H9 (cell line): ENCODE results near the gene HLA-E. TPM values are rescaled to one million over a fixed set of nuclear protein-coding genes. Genes with fewer than 3 reads are reported as not detected.
"Not testable (repeated sequence)": the region's sequence is repeated elsewhere in the genome, so short reads cannot be mapped to it uniquely, and the experiment has no call there.

Experiments
- DNase-seq: peaks from one replicate; pipeline ENCODE4 v3.0.0-alpha.2; 2017
- H2AFZ ChIP-seq: one replicate; pipeline ENCODE4 v1.6.1; 2013; ENCODE audit warnings: mild to moderate bottlenecking, low read length, control low read depth, moderate library complexity
- H2AK5ac ChIP-seq: 2 replicates; pipeline ENCODE4 v1.6.1; 2013; ENCODE audit warnings: low read length, control low read depth, mixed read lengths; ENCODE audit not compliant: insufficient read length
- H2BK120ac ChIP-seq: one replicate; pipeline ENCODE4 v1.6.1; 2013; ENCODE audit warnings: low read depth, mild to moderate bottlenecking, low read length, control low read depth, inconsistent platforms; ENCODE audit not compliant: poor library complexity, severe bottlenecking
- H2BK12ac ChIP-seq: 2 replicates; pipeline ENCODE4 v1.6.1; 2013; ENCODE audit warnings: low read length, control low read depth, mixed read lengths, low read depth; ENCODE audit not compliant: insufficient read length
- H2BK15ac ChIP-seq: 2 replicates; pipeline ENCODE4 v1.6.1; 2013; ENCODE audit warnings: low read depth, low read length, control low read depth
- H2BK20ac ChIP-seq: one replicate; pipeline ENCODE4 v1.6.1; 2013; ENCODE audit warnings: low read depth, mild to moderate bottlenecking, low read length, control low read depth, inconsistent platforms; ENCODE audit not compliant: poor library complexity, severe bottlenecking
- H2BK5ac ChIP-seq: 2 replicates; pipeline ENCODE4 v1.6.1; 2013; ENCODE audit warnings: low read length, control low read depth, mixed read lengths; ENCODE audit not compliant: insufficient read length
- H3K14ac ChIP-seq: 2 replicates; pipeline ENCODE4 v1.6.1; 2013; ENCODE audit warnings: low read length, control low read depth; ENCODE audit not compliant: insufficient read depth
- H3K18ac ChIP-seq: 2 replicates; pipeline ENCODE4 v1.6.1; 2013; ENCODE audit warnings: low read depth, mild to moderate bottlenecking, mixed read lengths, low read length, control low read depth; ENCODE audit not compliant: insufficient read length
- H3K23ac ChIP-seq: 2 replicates; pipeline ENCODE4 v1.6.1; 2013; ENCODE audit warnings: low read length, control low read depth, mixed read lengths, low read depth; ENCODE audit not compliant: insufficient read length
- H3K23me2 ChIP-seq: 2 replicates; pipeline ENCODE4 v1.6.1; 2013; ENCODE audit warnings: low read depth, mild to moderate bottlenecking, mixed read lengths, low read length, control low read depth; ENCODE audit not compliant: insufficient read length, poor library complexity, severe bottlenecking
- H3K27ac ChIP-seq: 2 replicates; pipeline ENCODE4 v1.5.1; 2013; ENCODE audit warnings: low read length, control low read depth, mixed read lengths, low read depth; ENCODE audit not compliant: insufficient read length
- H3K27me3 ChIP-seq: 2 replicates; pipeline ENCODE4 v1.6.1; 2013; ENCODE audit warnings: low read length, control low read depth, inconsistent platforms; ENCODE audit not compliant: insufficient read depth
- H3K4ac ChIP-seq: 2 replicates; pipeline ENCODE4 v1.6.1; 2013; ENCODE audit warnings: low read depth, mild to moderate bottlenecking, control low read depth, inconsistent platforms, low read length, moderate library complexity
- H3K4me1 ChIP-seq: 2 replicates; pipeline ENCODE4 v1.6.1; 2013; ENCODE audit warnings: low read length, control low read depth, inconsistent platforms; ENCODE audit not compliant: insufficient read depth
- H3K4me2 ChIP-seq: 2 replicates; pipeline ENCODE4 v1.6.1; 2013; ENCODE audit warnings: low read length, control low read depth, mixed read lengths; ENCODE audit not compliant: insufficient read length, insufficient read depth
- H3K56ac ChIP-seq: 2 replicates; pipeline ENCODE4 v1.6.1; 2013; ENCODE audit warnings: low read depth, mild to moderate bottlenecking, mixed read lengths, low read length, control low read depth; ENCODE audit not compliant: insufficient read length
- H3K79me1 ChIP-seq: 2 replicates; pipeline ENCODE4 v1.6.1; 2013; ENCODE audit warnings: low read depth, mild to moderate bottlenecking, moderate library complexity, low read length, control low read depth, inconsistent platforms; ENCODE audit not compliant: insufficient read depth, poor library complexity, severe bottlenecking
- H3K79me2 ChIP-seq: 2 replicates; pipeline ENCODE4 v1.6.1; 2013; ENCODE audit warnings: low read length, control low read depth, inconsistent platforms; ENCODE audit not compliant: insufficient read depth
- H3K9ac ChIP-seq: 2 replicates; pipeline ENCODE4 v1.6.1; 2013; ENCODE audit warnings: low read length, control low read depth, mixed read lengths; ENCODE audit not compliant: insufficient read length; ENCODE audit errors: extremely low read depth
- H3K9me3 ChIP-seq: one replicate; pipeline ENCODE4 v1.6.1; 2013; ENCODE audit warnings: low read depth, low read length, inconsistent platforms; ENCODE audit not compliant: control insufficient read depth
- H3T11ph ChIP-seq: one replicate; pipeline ENCODE4 v1.6.1; 2013; ENCODE audit warnings: mild to moderate bottlenecking, low read length, control low read depth, inconsistent platforms
- H4K20me1 ChIP-seq: one replicate; pipeline ENCODE4 v1.6.1; 2013; ENCODE audit not compliant: control insufficient read depth, insufficient read length, insufficient read depth
- H4K5ac ChIP-seq: 2 replicates; pipeline ENCODE4 v1.6.1; 2013; ENCODE audit warnings: low read depth, mild to moderate bottlenecking, mixed read lengths, low read length, control low read depth; ENCODE audit not compliant: insufficient read length
- H4K8ac ChIP-seq: replicated peaks from 2 replicates; pipeline ENCODE4 v1.6.1; 2013; ENCODE audit warnings: low read length, control low read depth, mixed read lengths, low read depth; ENCODE audit not compliant: insufficient read length
- H4K91ac ChIP-seq: 2 replicates; pipeline ENCODE4 v1.6.1; 2013; ENCODE audit warnings: low read depth, mild to moderate bottlenecking, moderate library complexity, mixed read lengths, low read length, control low read depth; ENCODE audit not compliant: insufficient read length
- H3K27ac Mint-ChIP-seq, 3 experiments: 2 replicates in 2 of 3; 3 replicates in 1 of 3; pipeline ENCODE4 v1.8.0; 2020 to 2021; ENCODE audit warnings: mixed read lengths in 3 of 3, mild to moderate bottlenecking in 1 of 3, moderate library complexity in 1 of 3
- H3K27me3 Mint-ChIP-seq: 2 replicates; pipeline ENCODE4 v1.8.0; 2021; ENCODE audit warnings: low read depth, mild to moderate bottlenecking, moderate library complexity, mixed read lengths
- H3K36me3 Mint-ChIP-seq, 3 experiments: 2 replicates in 2 of 3; 3 replicates in 1 of 3; pipeline ENCODE4 v1.8.0; 2020 to 2021; ENCODE audit warnings: low read depth in 3 of 3, mixed read lengths in 3 of 3; ENCODE audit not compliant: insufficient read depth in 1 of 3
- H3K4me1 Mint-ChIP-seq, 2 experiments: 2 replicates each; pipeline ENCODE4 v1.8.0; 2020; ENCODE audit warnings: mixed read lengths in 2 of 2
- H3K4me3 Mint-ChIP-seq, 2 experiments: 2 replicates in 1 of 2; 3 replicates in 1 of 2; pipeline ENCODE4 v1.8.0; 2020 to 2021; ENCODE audit warnings: mild to moderate bottlenecking in 2 of 2, mixed read lengths in 2 of 2, moderate library complexity in 1 of 2
- H3K9me3 Mint-ChIP-seq, 2 experiments: 2 replicates in 1 of 2; 3 replicates in 1 of 2; pipeline ENCODE4 v1.8.0; 2020; ENCODE audit warnings: mild to moderate bottlenecking in 2 of 2, mixed read lengths in 2 of 2, moderate library complexity in 1 of 2
- CTCF ChIP-seq: fragments of 200-600 bp; sonication (generic); conservative IDR thresholded peaks from 3 replicates; pipeline ENCODE4 v1.8.0; 2021; ENCODE audit warnings: antibody characterized with exemption, mild to moderate bottlenecking
- WGBS: extraction: QIAGEN DNeasy Blood & Tissue Kit; methylation state at CpG from one replicate; pipeline ENCODE4 v1.1.7; 2013; ENCODE audit warnings: missing lambda C conversion rate, low lambda C conversion rate, mixed read lengths; ENCODE audit not compliant: insufficient read length; ENCODE audit errors: extremely low coverage; 5-methylcytosine and 5-hydroxymethylcytosine counted together
- total RNA-seq: library from RNA; stranded (reverse); gene quantifications from 2 replicates; pipeline ENCODE4 v1.2.1, GENCODE V29; 2021

The HLA-E gene
- total RNA-seq, 1 experiment from 2014 or later, result 28.1 TPM

GRCh38 chr6:30520522-30520921 is 31.2 kb downstream of the HLA-E start:
- TF ChIP-seq CTCF, result no peak
- peaks cover 44% of the 10 kb centered on the region for H3K27me3 Mint-ChIP-seq
- Histone ChIP-seq H3T11ph (no peak overlapping the region), H4K8ac (no peak overlapping the region), H3K56ac (no peak overlapping the region), H2BK15ac (no peak overlapping the region), H4K91ac (no peak overlapping the region), H3K79me1 (no peaks in the 10 kb centered on the region), H3K9me3 (no peaks in the 10 kb centered on the region), H3K4me1 (no peaks in the 10 kb centered on the region), H2BK20ac (no peak overlapping the region), H3K18ac (no peak overlapping the region), H3K23ac (no peak overlapping the region), H3K27ac (no peak overlapping the region), H2AFZ (no peak overlapping the region), H3K27me3 (no peaks in the 10 kb centered on the region), H3K14ac (no peak overlapping the region; the same call in 1 of the 2 replicates), H2BK12ac (no peak overlapping the region), H2AK5ac (no peak overlapping the region), H4K20me1 (no peaks in the 10 kb centered on the region), H3K79me2 (no peaks in the 10 kb centered on the region), H4K5ac (no peak overlapping the region), H3K4me2 (no peak overlapping the region), H3K4ac (no peak overlapping the region), H3K23me2 (peaks cover 4% of the 10 kb centered on the region), H2BK120ac (no peak overlapping the region), H2BK5ac (no peak overlapping the region), H3K9ac (no peak overlapping the region)
- H3K4me1 Mint-ChIP-seq, result peaks cover 0 to under 1% of the 10 kb centered on the region in 2 experiments; a peak in 2 of 4 replicates
- H3K9me3 Mint-ChIP-seq, result peaks cover 12 to 13% of the 10 kb centered on the region in 2 experiments; a peak in 4 of 5 replicates
- no peaks in the 10 kb centered on the region for H3K36me3 Mint-ChIP-seq
- no peak for DNase-seq
- no CpG with 5 or more reads among the region's 6 CpGs for WGBS
- no peak overlapping the region; a peak in 1 of 7 replicates for H3K27ac Mint-ChIP-seq
- no peak overlapping the region for H3K4me3 Mint-ChIP-seq

DNA sequence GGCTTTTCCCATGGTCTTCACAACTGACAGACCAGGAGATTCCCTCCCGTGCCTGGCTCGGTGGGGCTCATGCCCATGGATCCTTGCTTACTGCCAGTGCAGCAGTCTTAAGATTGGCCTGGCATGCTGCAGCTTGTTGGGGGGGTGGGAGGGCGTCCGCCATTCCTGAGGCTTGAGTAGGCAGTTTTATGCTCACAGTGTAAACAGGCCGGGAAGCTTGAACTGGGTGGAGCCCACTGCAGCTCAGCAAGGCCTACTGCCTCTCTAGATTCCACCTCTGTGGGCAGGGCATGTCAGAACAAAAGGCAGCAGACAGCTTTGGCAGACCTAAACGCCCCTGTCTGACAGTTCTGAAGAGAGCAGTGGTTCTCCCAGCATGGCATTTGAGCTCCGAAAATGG is 31.8 kb downstream of the HLA-E start:
- H2BK5ac ChIP-seq, H2BK120ac ChIP-seq, H3K4ac ChIP-seq, H3K4me1 ChIP-seq, H3K4me2 ChIP-seq, H3K18ac ChIP-seq, H3K23ac ChIP-seq, H4K5ac ChIP-seq, H2BK20ac ChIP-seq, H3K27ac Mint-ChIP-seq, H3K23me2 ChIP-seq, H3K56ac ChIP-seq, H2AK5ac ChIP-seq, H3K79me2 ChIP-seq, H2BK12ac ChIP-seq, H3K4me3 Mint-ChIP-seq, H4K91ac ChIP-seq, DNase-seq, H4K8ac ChIP-seq, H2AFZ ChIP-seq, H3K9me3 ChIP-seq, H2BK15ac ChIP-seq, H3T11ph ChIP-seq, H3K4me1 Mint-ChIP-seq, H3K36me3 Mint-ChIP-seq, H4K20me1 ChIP-seq, H3K79me1 ChIP-seq, H3K14ac ChIP-seq, H3K9ac ChIP-seq, H3K27me3 ChIP-seq, H3K27ac ChIP-seq: not testable (repeated sequence)
- Mint-ChIP-seq H3K9me3 (peaks cover 12 to 13% of the 10 kb centered on the region in 2 experiments; a peak in 4 of 5 replicates), H3K27me3 (peaks cover 45% of the 10 kb centered on the region)
- no CpG with 5 or more reads among the region's 7 CpGs for WGBS
